ENCODE measurements around the gene CNTN1. TPM values are rescaled to one million over a fixed set of nuclear protein-coding genes. Genes with fewer than 3 reads are reported as not detected.

The CNTN1 gene
- total RNA-seq, 4 donors from 2014 or later = 18.0 to 32.1 (median 23.8) TPM

GRCh38 chr12:41039461-41039860 lies 347.2 kb downstream of the CNTN1 start:
- Histone ChIP-seq H3K4me1 (peaks cover 0 to 3% (median 0%) of the 10 kb centered on the region in 4 donors), H3K27me3 (no peaks in the 10 kb centered on the region), H3K36me3 (no peaks in the 10 kb centered on the region), H3K27ac (no peak overlapping the region), H3K4me3 (no peak overlapping the region), H3K9me3 (no peaks in the 10 kb centered on the region)
- no peak for DNase-seq (ENCODE audit: low spot score in 2 of 2)
- no peak for TF ChIP-seq EP300 (IDR thresholded peaks at IDR 0.05)
- TF ChIP-seq, protein P1, sequence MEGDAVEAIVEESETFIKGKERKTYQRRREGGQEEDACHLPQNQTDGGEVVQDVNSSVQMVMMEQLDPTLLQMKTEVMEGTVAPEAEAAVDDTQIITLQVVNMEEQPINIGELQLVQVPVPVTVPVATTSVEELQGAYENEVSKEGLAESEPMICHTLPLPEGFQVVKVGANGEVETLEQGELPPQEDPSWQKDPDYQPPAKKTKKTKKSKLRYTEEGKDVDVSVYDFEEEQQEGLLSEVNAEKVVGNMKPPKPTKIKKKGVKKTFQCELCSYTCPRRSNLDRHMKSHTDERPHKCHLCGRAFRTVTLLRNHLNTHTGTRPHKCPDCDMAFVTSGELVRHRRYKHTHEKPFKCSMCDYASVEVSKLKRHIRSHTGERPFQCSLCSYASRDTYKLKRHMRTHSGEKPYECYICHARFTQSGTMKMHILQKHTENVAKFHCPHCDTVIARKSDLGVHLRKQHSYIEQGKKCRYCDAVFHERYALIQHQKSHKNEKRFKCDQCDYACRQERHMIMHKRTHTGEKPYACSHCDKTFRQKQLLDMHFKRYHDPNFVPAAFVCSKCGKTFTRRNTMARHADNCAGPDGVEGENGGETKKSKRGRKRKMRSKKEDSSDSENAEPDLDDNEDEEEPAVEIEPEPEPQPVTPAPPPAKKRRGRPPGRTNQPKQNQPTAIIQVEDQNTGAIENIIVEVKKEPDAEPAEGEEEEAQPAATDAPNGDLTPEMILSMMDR (IDR thresholded peaks at IDR 0.05) = no peak

GRCh38 chr12:41045509-41045908 lies 353.3 kb downstream of the CNTN1 start:
- H3K36me3 ChIP-seq = peaks cover 0 to 4% (median 0%) of the 10 kb centered on the region in 3 donors
- no peaks in the 10 kb centered on the region for H3K4me1 ChIP-seq
- DNase-seq (ENCODE audit: low spot score in 2 of 2) = no peak
- 64 to 67% methylated on average over 1 of the region's 1 CpG for WGBS, 2 donors
- H3K4me3 ChIP-seq = no peak overlapping the region
- TF ChIP-seq EP300 (IDR thresholded peaks at IDR 0.05) (no peak), POLR2A (IDR thresholded peaks at IDR 0.05) (no peak)
- TF ChIP-seq, protein P1 (IDR thresholded peaks at IDR 0.05) = no peak
- no peak overlapping the region for H3K27ac ChIP-seq
- no peaks in the 10 kb centered on the region for H3K9me3 ChIP-seq
- H3K27me3 ChIP-seq = no peaks in the 10 kb centered on the region

DNA sequence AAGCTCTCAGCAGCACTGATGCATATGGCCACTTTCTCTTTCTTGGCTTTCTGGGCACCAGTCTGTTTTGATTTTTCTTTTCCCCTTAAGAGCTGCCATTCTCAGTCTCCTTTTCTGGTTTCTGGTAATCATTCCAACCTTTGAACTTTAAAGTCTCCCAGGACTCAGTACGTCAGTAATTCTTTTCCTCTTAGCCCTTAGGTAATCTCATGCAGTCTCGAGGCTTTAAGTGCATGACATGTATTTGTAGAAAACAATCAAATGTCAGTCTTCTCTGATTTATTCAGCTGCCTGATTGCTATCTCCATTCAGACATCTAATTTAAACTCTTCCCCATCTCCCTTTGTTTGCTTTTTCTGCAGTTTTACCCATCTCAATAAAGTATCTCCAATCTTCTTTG lies 356.8 kb downstream of the CNTN1 start:
- Histone ChIP-seq H3K27me3 (no peaks in the 10 kb centered on the region), H3K4me1 (no peaks in the 10 kb centered on the region), H3K9me3 (no peaks in the 10 kb centered on the region), H3K36me3 (peaks cover 0 to 4% (median 0%) of the 10 kb centered on the region in 3 donors), H3K27ac (peak overlapping the region in 1 of 4 donors; percentile 22), H3K4me3 (no peak overlapping the region)
- TF ChIP-seq POLR2A (IDR thresholded peaks at IDR 0.05) (no peak), EP300 (IDR thresholded peaks at IDR 0.05) (no peak)
- TF ChIP-seq, protein P1 (IDR thresholded peaks at IDR 0.05) = no peak
- WGBS, 2 donors = 29 to 49% methylated on average over 2 of the region's 2 CpGs
- no peak for DNase-seq (ENCODE audit: low spot score in 2 of 2)

DNA sequence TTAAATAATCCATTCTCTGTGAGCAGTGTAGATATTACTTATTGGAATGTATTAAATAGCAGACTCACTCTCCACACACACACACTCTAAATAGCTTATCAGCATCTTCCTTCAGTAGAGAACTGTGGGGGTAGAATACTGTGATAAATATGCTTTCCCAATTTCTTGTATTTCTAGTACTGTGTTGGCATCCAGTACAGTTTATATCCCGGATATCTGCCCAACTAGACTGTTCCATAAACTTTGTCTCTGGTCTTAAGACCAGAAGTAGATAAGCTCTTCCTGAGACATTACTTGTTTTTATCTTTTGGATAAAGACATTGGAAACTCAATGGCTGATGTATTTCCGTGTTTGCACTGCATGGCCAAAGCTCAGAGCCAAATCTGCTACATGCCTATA lies 359.7 kb downstream of the CNTN1 start:
- DNase-seq (ENCODE audit: low spot score in 2 of 2) = no peak
- 74 to 79% methylated on average over 2 of the region's 2 CpGs for WGBS, 2 donors

DNA sequence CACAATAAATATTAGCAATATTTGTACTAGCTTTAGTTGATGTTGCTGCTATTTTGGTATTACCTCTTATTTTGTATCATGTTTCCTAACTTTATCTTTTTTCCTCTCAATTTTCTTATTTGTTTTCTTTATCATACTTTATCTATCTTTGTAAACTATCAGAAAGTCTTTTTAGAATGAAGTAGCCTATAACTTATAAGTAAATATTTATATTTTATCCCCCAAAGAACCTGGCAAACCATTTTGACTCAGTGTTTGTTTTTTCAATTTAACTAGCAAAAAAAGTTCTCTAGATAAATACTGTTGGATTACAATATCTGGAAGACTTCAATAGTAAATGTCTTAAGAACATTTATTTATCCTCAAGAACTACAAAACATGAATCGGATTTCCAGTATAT lies 360.2 kb downstream of the CNTN1 start:
- Histone ChIP-seq H3K27me3 (no peaks in the 10 kb centered on the region), H3K4me3 (no peak overlapping the region), H3K9me3 (no peaks in the 10 kb centered on the region), H3K36me3 (peaks cover 0 to 4% (median 0%) of the 10 kb centered on the region in 3 donors), H3K27ac (no peak overlapping the region), H3K4me1 (peaks cover 0 to 9% (median 0%) of the 10 kb centered on the region in 4 donors)
- whole genome bisulfite sequencing, 2 donors = 55 to 67% methylated on average over 1 of the region's 1 CpG
- TF ChIP-seq, protein P1 (IDR thresholded peaks at IDR 0.05) = no peak
- TF ChIP-seq EP300 (IDR thresholded peaks at IDR 0.05) = no peak
- TF ChIP-seq POLR2A (IDR thresholded peaks at IDR 0.05) = no peak
- no peak for DNase-seq (ENCODE audit: low spot score in 2 of 2)

More for the DNA sequence above, 359.7 kb downstream of the CNTN1 start:
- H3K27ac ChIP-seq = no peak overlapping the region
- TF ChIP-seq POLR2A (IDR thresholded peaks at IDR 0.05) = no peak
- TF ChIP-seq, protein P1 (IDR thresholded peaks at IDR 0.05) = no peak
- no peak for TF ChIP-seq EP300 (IDR thresholded peaks at IDR 0.05)
- peaks cover 0 to 4% (median 0%) of the 10 kb centered on the region in 3 donors for H3K36me3 ChIP-seq
- no peaks in the 10 kb centered on the region for H3K9me3 ChIP-seq
- no peaks in the 10 kb centered on the region for H3K27me3 ChIP-seq
- H3K4me3 ChIP-seq = no peak overlapping the region
- H3K4me1 ChIP-seq = peaks cover 0 to 9% (median 0%) of the 10 kb centered on the region in 4 donors
